IMR-90 (cell line): Measurements from ENCODE around the gene SLC13A1. TPM values are rescaled to one million over a fixed set of nuclear protein-coding genes. Genes with fewer than 3 reads are reported as not detected.

ENCODE experiments used
- ATAC-seq: fragments of 200-7000 bp; cut with Tn5 transposase; 2 replicates; pipeline ENCODE4 v1.9.1; 2020; ENCODE audit warnings: low read depth, mild to moderate bottlenecking, moderate library complexity
- BruUV-seq: library from RNA; stranded (reverse); fragments of 400-500 nt; replicated peaks from 2 replicates; lab custom pipeline; 2021; lab: Mats Ljungman, UMichigan
- CTCF ChIA-PET: fragments of 300-600 bp; formaldehyde crosslinking; extraction: SDS; loops from one replicate; lab custom pipeline; 2021; ENCODE audit warnings: antibody characterized with exemption; lab: Yijun Ruan, JAX
- POLR2A ChIA-PET: fragments of 300-600 bp; sonication (Branson Sonifier 250); formaldehyde crosslinking; loops from one replicate; lab custom pipeline; 2022; ENCODE audit warnings: antibody characterized with exemption; ENCODE audit not compliant: unreplicated experiment; lab: Charles Lee
- DNase-seq: peaks from one replicate; pipeline ENCODE4 v3.0.0; 2013
- H2AFZ ChIP-seq: replicated peaks from 2 replicates; pipeline ENCODE3; 2013; ENCODE audit warnings: low read length, mild to moderate bottlenecking; ENCODE audit not compliant: poor library complexity
- H2AK5ac ChIP-seq: 2 replicates; pipeline ENCODE4 v1.6.1; 2013; ENCODE audit warnings: low read depth, low read length, inconsistent platforms
- H2AK9ac ChIP-seq: replicated peaks from 2 replicates; pipeline ENCODE3; 2013; ENCODE audit warnings: mild to moderate bottlenecking, low read depth, low read length, moderate library complexity; ENCODE audit not compliant: poor library complexity
- H2BK120ac ChIP-seq: 2 replicates; pipeline ENCODE4 v1.6.1; 2013; ENCODE audit warnings: low read depth, low read length, inconsistent platforms
- H2BK15ac ChIP-seq: 3 replicates; pipeline ENCODE4 v1.6.1; 2013; ENCODE audit warnings: low read depth, low read length, inconsistent platforms
- H2BK20ac ChIP-seq: 2 replicates; pipeline ENCODE4 v1.6.1; 2013; ENCODE audit warnings: low read depth, mild to moderate bottlenecking, inconsistent platforms, low read length, moderate library complexity
- H2BK5ac ChIP-seq: 2 replicates; pipeline ENCODE4 v1.6.1; 2013; ENCODE audit warnings: mild to moderate bottlenecking, low read depth, low read length, inconsistent platforms; ENCODE audit not compliant: poor library complexity, severe bottlenecking
- H3K14ac ChIP-seq: replicated peaks from 2 replicates; pipeline ENCODE4 v1.6.1; 2013; ENCODE audit warnings: low read depth, low read length, inconsistent platforms
- H3K18ac ChIP-seq: 2 replicates; pipeline ENCODE4 v1.6.1; 2013; ENCODE audit warnings: low read depth, low read length, control low read depth
- H3K23ac ChIP-seq: 2 replicates; pipeline ENCODE4 v1.6.1; 2013; ENCODE audit warnings: low read depth, low read length, inconsistent platforms
- H3K27ac ChIP-seq: 2 replicates; pipeline ENCODE4 v1.5.1; 2013; ENCODE audit warnings: mild to moderate bottlenecking, control low read depth, low read length; ENCODE audit not compliant: insufficient read depth
- H3K27me3 ChIP-seq: 2 replicates; pipeline ENCODE4 v1.6.1; 2013; ENCODE audit warnings: low read length; ENCODE audit not compliant: control insufficient read depth, insufficient read depth
- H3K36me3 ChIP-seq: 2 replicates; pipeline ENCODE4 v1.6.1; 2013; ENCODE audit warnings: low read length, mixed read lengths; ENCODE audit not compliant: control insufficient read depth, insufficient read depth
- H3K4ac ChIP-seq: 2 replicates; pipeline ENCODE4 v1.6.1; 2013; ENCODE audit warnings: low read depth, low read length, inconsistent platforms
- H3K4me1 ChIP-seq: 2 replicates; pipeline ENCODE4 v1.6.1; 2013; ENCODE audit warnings: low read length, mixed read lengths; ENCODE audit not compliant: control insufficient read depth, insufficient read depth
- H3K4me2 ChIP-seq: 2 replicates; pipeline ENCODE4 v1.6.1; 2013; ENCODE audit warnings: low read depth, mild to moderate bottlenecking, control low read depth, low read length, moderate library complexity
- H3K4me3 ChIP-seq: 2 replicates; pipeline ENCODE4 v1.5.1; 2013; ENCODE audit warnings: low read depth, mild to moderate bottlenecking, control low read depth, low read length, moderate library complexity; ENCODE audit not compliant: insufficient read depth
- H3K56ac ChIP-seq: 2 replicates; pipeline ENCODE4 v1.6.1; 2013; ENCODE audit warnings: low read length, inconsistent platforms; ENCODE audit not compliant: insufficient read depth; ENCODE audit errors: extremely low read depth
- H3K79me1 ChIP-seq, 2 experiments: 2 replicates each; pipeline ENCODE4 v1.6.1; 2013; ENCODE audit warnings: low read length in 2 of 2, inconsistent platforms in 1 of 2, low read depth in 1 of 2
- H3K9ac ChIP-seq: 2 replicates; pipeline ENCODE4 v1.6.1; 2013; ENCODE audit warnings: low read depth, low read length, control low read depth
- H3K9me1 ChIP-seq: 2 replicates; pipeline ENCODE4 v1.6.1; 2013; ENCODE audit warnings: low read length, inconsistent platforms; ENCODE audit not compliant: insufficient read depth
- H3K9me3 ChIP-seq: 2 replicates; pipeline ENCODE4 v1.6.1; 2013; ENCODE audit warnings: low read length; ENCODE audit not compliant: control insufficient read depth, insufficient read depth
- H4K20me1 ChIP-seq: 2 replicates; pipeline ENCODE4 v1.6.1; 2013; ENCODE audit warnings: low read length, inconsistent platforms; ENCODE audit not compliant: insufficient read depth
- H4K5ac ChIP-seq: 2 replicates; pipeline ENCODE4 v1.6.1; 2013; ENCODE audit warnings: mild to moderate bottlenecking, low read depth, low read length, control low read depth
- H4K8ac ChIP-seq, 2 experiments: 2 replicates each; pipeline ENCODE4 v1.6.1; 2013; ENCODE audit warnings: low read depth in 2 of 2, low read length in 2 of 2, control low read depth in 1 of 2, inconsistent platforms in 1 of 2
- H4K91ac ChIP-seq: 2 replicates; pipeline ENCODE4 v1.6.1; 2013; ENCODE audit warnings: low read depth, low read length, inconsistent platforms; ENCODE audit not compliant: insufficient read depth
- BHLHE40 ChIP-seq: fragments of 150-350 bp; IDR thresholded peaks from 2 replicates; pipeline ENCODE4 v1.6.1; 2016; ENCODE audit warnings: mild to moderate bottlenecking, low read depth, low read length
- FOS ChIP-seq: fragments of 150-350 bp; IDR thresholded peaks from 2 replicates; pipeline ENCODE4 v1.6.1; 2016; ENCODE audit warnings: low read depth, low read length
- MXI1 ChIP-seq: IDR thresholded peaks from 2 replicates; pipeline ENCODE4 v1.6.1; 2012; ENCODE audit warnings: low read depth, mild to moderate bottlenecking, low read length, moderate library complexity, borderline replicate concordance
- POLR2A ChIP-seq: IDR thresholded peaks from 2 replicates; pipeline ENCODE4 v1.6.1; 2012; ENCODE audit warnings: mild to moderate bottlenecking, low read depth, low read length
- RAD21 ChIP-seq: IDR thresholded peaks from 2 replicates; pipeline ENCODE4 v1.6.1; 2012; ENCODE audit warnings: low read length, improper control_type of control experiment
- RCOR1 ChIP-seq: IDR thresholded peaks from 2 replicates; pipeline ENCODE4 v1.6.1; 2012; ENCODE audit warnings: mild to moderate bottlenecking, low read length, improper control_type of control experiment; ENCODE audit not compliant: insufficient replicate concordance
- WGBS, 2 experiments: methylation state at CpG; one replicate each; pipeline versions ENCODE4 v1.1.5 to v1.1.7; 2013; ENCODE audit warnings: missing lambda C conversion rate in 2 of 2; ENCODE audit not compliant: insufficient read length in 1 of 2; ENCODE audit errors: extremely low coverage in 2 of 2; 5-methylcytosine and 5-hydroxymethylcytosine counted together
- dilution Hi-C: fragments of 300-500 bp; cut with HindIII; formaldehyde crosslinking; loops from one replicate; pipeline ENCODE4 v1.14.3; 2018; ENCODE audit warnings: low sequenced_read_pairs; ENCODE audit not compliant: unreplicated experiment
- in situ Hi-C: fragments of 300-500 bp; cut with MboI; formaldehyde crosslinking; loops from 3 replicates; pipeline ENCODE4 v1.14.3; 2019; ENCODE audit warnings: low sequenced_read_pairs, inconsistent platforms, mixed read lengths
- intact Hi-C: fragments of 100-400 bp; cut with micrococcal nuclease; formaldehyde crosslinking; loops from 2 replicates; pipeline ENCODE4 v1.10.0; 2022
- polyA plus RNA-seq, 3 experiments: library from polyadenylated mRNA; depleted of rRNA; stranded (reverse); fragments of >200 nt; gene quantifications; 2 replicates each; pipeline ENCODE4 v1.2.3, GENCODE V29; 2012; ENCODE audit warnings: low replicate concordance in 1 of 3
- total RNA-seq: library from RNA; depleted of rRNA; stranded (reverse); fragments of >200 nt; gene quantifications from 2 replicates; pipeline ENCODE4 v1.2.3, GENCODE V29; 2012

The SLC13A1 gene
- total and polyA plus RNA-seq, 2 of the 4 experiments (the other 2 are of a cell fraction): not detected

GRCh38 chr7:123211545-123211944 is 11.8 kb upstream of the SLC13A1 start:
- H3K27me3 ChIP-seq: no peaks in the 10 kb centered on the region
- no peaks in the 10 kb centered on the region for H4K20me1 ChIP-seq
- no peak overlapping the region for H2BK15ac ChIP-seq
- DNase-seq: no peak
- H2AFZ ChIP-seq: no peak overlapping the region
- H3K56ac ChIP-seq: no peak overlapping the region
- no peak overlapping the region for H2BK120ac ChIP-seq
- dilution Hi-C loops: no loop called here
- peaks cover 6% of the 10 kb centered on the region for H3K9me3 ChIP-seq
- CTCF ChIA-PET: no interaction called here
- H3K4me3 ChIP-seq: no peak overlapping the region
- no peak overlapping the region for H2AK9ac ChIP-seq
- no peak overlapping the region for H3K27ac ChIP-seq
- 40% methylated on average over 1 of the region's 2 CpGs; no CpG with 5 or more reads in 1 of the 2 experiments for WGBS, 2 experiments
- no peaks in the 10 kb centered on the region for H3K4me1 ChIP-seq
- no peak for ATAC-seq
- H3K36me3 ChIP-seq: no peaks in the 10 kb centered on the region
- no peak overlapping the region for H2BK5ac ChIP-seq
- H3K4me2 ChIP-seq: no peak overlapping the region
- no peak overlapping the region for H3K9ac ChIP-seq
- TF ChIP-seq FOS (no peak), POLR2A (no peak), RAD21 (no peak), MXI1 (no peak), RCOR1 (no peak), BHLHE40 (no peak)
- H4K91ac ChIP-seq: no peak overlapping the region
- H3K9me1 ChIP-seq: no peaks in the 10 kb centered on the region
- no TSS peak for BruUV-seq
- no peaks in the 10 kb centered on the region for H3K79me1 ChIP-seq
- intact Hi-C loops: no loop called here
- H2AK5ac ChIP-seq: no peak overlapping the region
- in situ Hi-C loops: no loop called here
- H2BK20ac ChIP-seq: no peak overlapping the region
- POLR2A ChIA-PET: no interaction called here
- no peak overlapping the region for H4K5ac ChIP-seq
- H3K23ac ChIP-seq: no peak overlapping the region
- no peak overlapping the region for H3K14ac ChIP-seq
- H4K8ac ChIP-seq: no peak overlapping the region
- no peak overlapping the region for H3K4ac ChIP-seq
- no peak overlapping the region for H3K18ac ChIP-seq
